ENCODE results near the gene EXOC2.

EXOC2 gene

GRCh38 chr6:493840-494239, 199.1 kb downstream of the EXOC2 start:
- no peak for DNase-seq (ENCODE audit: low read depth)

- no peak for DNase-seq (ENCODE audit: low read depth)
Measured at GRCh38 chr6:492816-493414, 200.0 kb downstream of the EXOC2 start.

GRCh38 chr6:492178-492577, 200.8 kb downstream of the EXOC2 start:
- DNase-seq (ENCODE audit: low read depth), result no peak

- DNase-seq (ENCODE audit: low read depth), result no peak
Measured at GRCh38 chr6:491233-491632, 201.7 kb downstream of the EXOC2 start.

- DNase-seq (ENCODE audit: low read depth), result no peak
Measured at GRCh38 chr6:490251-491037, 202.5 kb downstream of the EXOC2 start.

GRCh38 chr6:489762-490161, 203.2 kb downstream of the EXOC2 start:
- no peak for DNase-seq (ENCODE audit: low read depth)

- DNase-seq (ENCODE audit: low read depth), result no peak
Measured at GRCh38 chr6:489001-489400, 203.9 kb downstream of the EXOC2 start.

- DNase-seq (ENCODE audit: low read depth), result no peak
Measured at GRCh38 chr6:487956-488355, 205.0 kb downstream of the EXOC2 start.

- DNase-seq (ENCODE audit: low read depth), result no peak
Measured at GRCh38 chr6:485655-486170, 207.2 kb downstream of the EXOC2 start.

GRCh38 chr6:484746-485145, 208.2 kb downstream of the EXOC2 start:
- no peak for DNase-seq (ENCODE audit: low read depth)

- DNase-seq (ENCODE audit: low read depth), result no peak
Measured at GRCh38 chr6:484086-484745, 208.7 kb downstream of the EXOC2 start.

- no peak for DNase-seq (ENCODE audit: low read depth)
Measured at GRCh38 chr6:475314-475713, 217.6 kb downstream of the EXOC2 start.

GRCh38 chr6:474453-475185, 218.3 kb downstream of the EXOC2 start:
- DNase-seq (ENCODE audit: low read depth), result peak; percentile 67

GRCh38 chr6:473768-474452, 219.0 kb downstream of the EXOC2 start:
- DNase-seq (ENCODE audit: low read depth), result no peak

GRCh38 chr6:473356-473755, 219.6 kb downstream of the EXOC2 start:
- no peak for DNase-seq (ENCODE audit: low read depth)

- DNase-seq (ENCODE audit: low read depth), result no peak
Measured at GRCh38 chr6:470901-471448, 222.0 kb downstream of the EXOC2 start.

- no peak for DNase-seq (ENCODE audit: low read depth)
Measured at GRCh38 chr6:470051-470900, 222.7 kb downstream of the EXOC2 start.

GRCh38 chr6:467671-468082, 225.3 kb downstream of the EXOC2 start:
- no peak for DNase-seq (ENCODE audit: low read depth)

GRCh38 chr6:467111-467510, 225.8 kb downstream of the EXOC2 start:
- no peak for DNase-seq (ENCODE audit: low read depth)

GRCh38 chr6:466564-466963, 226.4 kb downstream of the EXOC2 start:
- no peak for DNase-seq (ENCODE audit: low read depth)
